ENCODE results near the gene C3orf38. TPM values are rescaled to one million over a fixed set of nuclear protein-coding genes. Genes with fewer than 3 reads are reported as not detected.
"Not testable (repeated sequence)": the region's sequence is repeated elsewhere in the genome, so short reads cannot be mapped to it uniquely, and the experiment has no call there.

The C3orf38 gene
- 23.9 and 32.5 TPM in 2 replicates for total RNA-seq (2014; rRNA removed; shearing (Covaris generic))

- peak; percentile 94 for DNase-seq (ENCODE audit: low spot score)
- in situ Hi-C loops (cut with HindIII; ENCODE audit: low sequenced_read_pairs) = no loop called here
Measured at GRCh38 chr3:88149509-88150362, at the start of gene C3orf38. TSS of gene C3orf38 (plus strand) at chr3:88149959. CDS start at chr3:88150053, 94 bp downstream.

GRCh38 chr3:88101142-88101541 is 48.6 kb upstream of the C3orf38 start:
- in situ Hi-C loops (cut with HindIII; ENCODE audit: low sequenced_read_pairs) = no loop called here
- DNase-seq (ENCODE audit: low spot score) = no peak

DNA sequence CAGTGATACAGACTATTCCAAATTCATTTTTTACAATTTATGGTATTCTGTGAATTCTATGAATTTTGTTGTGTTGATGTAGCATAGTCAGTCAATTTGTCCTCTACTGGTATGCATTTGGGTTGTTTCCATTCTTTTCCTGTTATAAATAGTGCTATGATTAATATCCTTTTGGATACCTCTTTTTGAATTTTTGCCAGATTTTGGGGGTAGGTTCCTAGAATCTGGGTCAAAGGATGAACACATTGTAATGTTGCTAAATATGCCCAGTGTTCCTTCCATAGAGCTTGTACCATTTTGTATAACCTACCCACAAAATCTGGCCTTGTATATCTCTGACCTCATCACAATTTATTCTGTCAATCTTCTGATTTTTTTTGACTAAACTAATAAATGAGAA is 44.4 kb upstream of the C3orf38 start:
- DNase-seq (ENCODE audit: low spot score) = no peak
- in situ Hi-C loops (cut with HindIII; ENCODE audit: low sequenced_read_pairs) = no loop called here

DNA sequence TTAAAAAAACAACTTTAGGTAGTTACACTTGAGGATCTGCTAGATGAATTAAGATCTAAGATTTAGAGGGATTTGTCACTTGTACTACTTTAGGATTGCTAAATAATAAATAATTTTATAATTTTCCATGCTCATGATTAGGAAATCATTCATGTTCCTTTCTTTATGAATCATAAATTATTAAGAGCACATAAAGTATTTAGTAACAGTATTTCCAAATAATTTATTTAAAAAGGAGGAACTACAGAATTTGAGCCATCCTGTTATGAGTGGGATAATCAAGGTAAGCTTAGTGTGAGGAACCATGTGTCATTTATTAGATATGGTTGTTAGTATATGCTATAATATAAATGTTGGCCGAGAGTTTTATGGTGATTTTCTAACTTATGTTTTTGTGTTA is 37.5 kb upstream of the C3orf38 start:
- in situ Hi-C loops (cut with HindIII; ENCODE audit: low sequenced_read_pairs) = no loop called here
- DNase-seq (ENCODE audit: low spot score) = no peak

- DNase-seq (ENCODE audit: low spot score) = peak; percentile 79
- in situ Hi-C loops (cut with HindIII; ENCODE audit: low sequenced_read_pairs) = no loop called here
Measured at GRCh38 chr3:88113311-88114162, 36.2 kb upstream of the C3orf38 start.

GRCh38 chr3:88114878-88115549 is 34.7 kb upstream of the C3orf38 start:
- DNase-seq (ENCODE audit: low spot score) = no peak
- in situ Hi-C loops (cut with HindIII; ENCODE audit: low sequenced_read_pairs) = no loop called here

DNA sequence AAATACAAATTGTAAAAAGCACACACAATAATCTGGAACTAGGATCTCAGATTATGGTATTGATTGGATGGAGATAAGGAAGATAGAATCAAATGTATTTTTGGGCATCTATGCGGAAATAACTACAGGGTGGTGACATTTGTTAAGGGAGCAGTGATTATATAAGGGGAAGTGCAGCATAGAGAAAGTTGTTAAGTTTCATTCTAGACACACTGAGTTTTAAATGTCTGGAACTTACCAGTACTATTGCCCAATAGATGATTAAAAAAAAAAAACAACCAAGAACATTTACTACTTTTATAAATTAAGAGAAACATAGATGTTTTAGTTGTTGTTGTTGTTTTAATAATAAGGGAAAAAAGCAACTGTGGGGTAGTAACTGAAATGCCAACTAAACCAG is 32.1 kb upstream of the C3orf38 start:
- in situ Hi-C loops (cut with HindIII; ENCODE audit: low sequenced_read_pairs) = no loop called here
- DNase-seq (ENCODE audit: low spot score) = no peak

GRCh38 chr3:88118603-88119002 is 31.2 kb upstream of the C3orf38 start:
- in situ Hi-C loops (cut with HindIII; ENCODE audit: low sequenced_read_pairs); DNase-seq (ENCODE audit: low spot score): not testable (repeated sequence)

DNA sequence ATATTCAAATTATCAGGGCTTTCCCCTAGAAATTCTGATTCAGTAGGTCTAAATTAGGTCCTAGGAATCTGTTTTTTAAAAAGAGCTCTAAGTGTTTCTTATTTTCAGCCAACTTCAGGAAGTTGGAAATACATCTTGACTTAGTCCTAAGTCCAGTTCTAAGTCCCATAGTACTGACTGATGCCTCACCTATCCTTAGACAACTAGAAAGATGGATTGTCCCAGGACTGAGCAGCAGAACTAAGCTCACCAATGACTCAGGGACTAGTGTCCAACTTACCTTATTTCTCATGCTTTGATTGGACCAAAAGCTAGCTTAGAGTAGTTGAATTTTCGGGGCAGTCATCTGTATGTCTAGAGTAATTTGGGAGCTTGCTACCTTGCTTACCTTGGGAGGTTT is 26.2 kb upstream of the C3orf38 start:
- in situ Hi-C loops (cut with HindIII; ENCODE audit: low sequenced_read_pairs) = no loop called here

GRCh38 chr3:88131695-88132094 is 18.1 kb upstream of the C3orf38 start:
- no peak for DNase-seq (ENCODE audit: low spot score)
- in situ Hi-C loops (cut with HindIII; ENCODE audit: low sequenced_read_pairs) = no loop called here

More for the DNA sequence above, 26.2 kb upstream of the C3orf38 start:
- DNase-seq (ENCODE audit: low spot score) = no peak

GRCh38 chr3:88132894-88133293 is 16.9 kb upstream of the C3orf38 start:
- in situ Hi-C loops (cut with HindIII; ENCODE audit: low sequenced_read_pairs) = no loop called here
- DNase-seq (ENCODE audit: low spot score) = no peak

GRCh38 chr3:88133711-88134263 is 16.0 kb upstream of the C3orf38 start:
- no peak for DNase-seq (ENCODE audit: low spot score)
- in situ Hi-C loops (cut with HindIII; ENCODE audit: low sequenced_read_pairs) = no loop called here

GRCh38 chr3:88137836-88138235 is 11.9 kb upstream of the C3orf38 start:
- in situ Hi-C loops (cut with HindIII; ENCODE audit: low sequenced_read_pairs) = no loop called here
- no peak for DNase-seq (ENCODE audit: low spot score)

DNA sequence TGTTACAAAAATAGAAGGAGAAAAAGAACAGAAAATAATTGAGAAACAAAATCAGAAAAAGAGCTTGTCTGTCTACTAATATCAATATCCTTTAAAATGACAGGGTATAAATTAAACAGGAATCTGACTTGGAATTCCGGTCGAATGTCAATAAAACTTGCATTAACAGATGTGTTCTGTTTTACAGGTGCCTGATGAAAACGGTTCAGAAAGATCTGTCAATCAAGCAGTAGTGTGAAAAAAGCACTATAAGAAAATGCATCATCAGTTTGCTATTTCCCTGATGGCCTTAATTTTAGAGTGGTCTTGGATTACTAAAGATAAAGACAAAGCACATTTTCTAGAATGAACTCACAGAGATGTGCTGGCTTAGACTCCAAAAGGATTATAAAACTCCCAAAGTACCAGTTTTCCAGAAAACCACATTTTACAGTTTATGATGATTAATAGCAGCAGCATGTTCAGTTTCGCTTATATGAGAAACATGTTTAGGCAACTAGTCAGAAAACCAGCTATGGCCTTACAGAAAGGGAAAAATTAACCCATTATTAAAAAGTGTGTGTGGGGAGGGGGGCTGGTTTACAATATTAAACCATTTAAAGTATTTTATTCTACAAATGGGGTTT is 8.2 kb upstream of the C3orf38 start:
- no peak for DNase-seq (ENCODE audit: low spot score)

GRCh38 chr3:88142094-88142624 is 7.6 kb upstream of the C3orf38 start:
- no peak for DNase-seq (ENCODE audit: low spot score)
- in situ Hi-C loops (cut with HindIII; ENCODE audit: low sequenced_read_pairs) = no loop called here

More for the DNA sequence above, 8.2 kb upstream of the C3orf38 start:
- in situ Hi-C loops (cut with HindIII; ENCODE audit: low sequenced_read_pairs) = no loop called here

DNA sequence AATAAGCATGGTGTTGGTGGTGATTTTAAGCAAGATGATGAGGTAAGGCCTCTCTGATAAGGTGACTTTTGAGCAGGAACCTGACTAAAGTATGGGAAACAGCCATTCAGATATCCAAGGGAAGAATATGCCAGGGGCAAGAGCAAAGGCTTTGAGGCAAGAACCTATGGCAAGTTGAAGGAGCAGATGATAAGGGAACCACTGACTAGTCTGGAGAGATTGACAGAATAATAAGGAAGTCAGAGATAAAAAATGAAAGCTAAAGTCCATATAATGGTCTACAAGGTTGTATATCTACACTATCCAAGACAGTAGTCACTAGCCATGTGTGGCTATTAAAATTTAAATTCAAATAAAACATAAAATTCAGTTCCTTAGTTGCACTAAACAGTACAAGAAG is 2.5 kb upstream of the C3orf38 start:
- no peak for DNase-seq (ENCODE audit: low spot score)
- in situ Hi-C loops (cut with HindIII; ENCODE audit: low sequenced_read_pairs) = no loop called here

GRCh38 chr3:88148651-88149050 is 1.1 kb upstream of the C3orf38 start:
- in situ Hi-C loops (cut with HindIII; ENCODE audit: low sequenced_read_pairs) = no loop called here
- no peak for DNase-seq (ENCODE audit: low spot score)

DNA sequence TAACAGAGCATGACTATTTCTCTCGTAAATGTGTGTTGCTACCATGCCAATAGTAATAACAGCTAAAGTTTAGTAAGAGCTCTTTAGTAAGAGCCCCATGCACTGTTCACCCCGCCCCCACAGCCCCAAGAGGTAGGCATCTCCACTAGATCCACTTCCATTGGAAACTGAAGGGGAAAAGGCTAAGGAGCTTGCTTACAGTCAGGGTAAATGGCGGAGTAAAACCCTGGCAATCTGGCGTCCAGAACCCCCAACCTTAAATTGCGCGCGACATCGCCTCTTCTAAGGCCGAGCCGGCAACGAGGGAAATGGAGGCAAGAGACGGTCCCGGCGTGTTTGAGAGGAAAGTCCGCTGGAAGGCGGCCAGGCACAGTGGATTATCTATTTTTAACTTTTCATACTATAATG is 654 bp upstream of the C3orf38 start:
- in situ Hi-C loops (cut with HindIII; ENCODE audit: low sequenced_read_pairs) = no loop called here
- no peak for DNase-seq (ENCODE audit: low spot score)

GRCh38 chr3:88150371-88150770 is 612 bp downstream of the C3orf38 start:
- in situ Hi-C loops (cut with HindIII; ENCODE audit: low sequenced_read_pairs) = no loop called here
- DNase-seq (ENCODE audit: low spot score) = no peak

Measured in G401 (cell line).